PC-9 (cell line): ENCODE data around the gene ZNF337. TPM values are rescaled to one million over a fixed set of nuclear protein-coding genes. Genes with fewer than 3 reads are reported as not detected.

Experiments
- BruUV-seq: library from RNA; stranded (reverse); fragments of 400-500 nt; replicated peaks from 2 replicates; lab custom pipeline; 2021; lab: Mats Ljungman, UMichigan
- CTCF ChIA-PET: fragments of 300-600 bp; sonication (Branson Sonifier 250); formaldehyde crosslinking; loops from one replicate; lab custom pipeline; 2022; ENCODE audit warnings: antibody characterized with exemption; lab: Charles Lee
- POLR2A ChIA-PET: fragments of 300-600 bp; sonication (Branson Sonifier 250); formaldehyde crosslinking; loops from one replicate; lab custom pipeline; 2022; ENCODE audit warnings: antibody characterized with exemption; ENCODE audit not compliant: unreplicated experiment; lab: Charles Lee
- DNase-seq, 2 experiments: peaks; one replicate each; pipeline versions ENCODE4 v3.0.0 to v3.0.0-alpha.2; 2015 to 2022; ENCODE audit warnings: mixed read lengths in 1 of 2
- H2AFZ ChIP-seq: fragments of 200-600 bp; sonication (generic); 2 replicates; pipeline ENCODE4 v1.8.1; 2017; ENCODE audit warnings: antibody characterized with exemption
- H3F3A ChIP-seq: fragments of 200-600 bp; sonication (generic); 2 replicates; pipeline ENCODE4 v1.8.1; 2017; ENCODE audit warnings: antibody characterized with exemption, mild to moderate bottlenecking, low read depth; ENCODE audit not compliant: insufficient read depth
- H3K27ac ChIP-seq: fragments of 200-600 bp; sonication (generic); 2 replicates; pipeline ENCODE4 v1.6.1; 2016; ENCODE audit warnings: mixed run types
- H3K27me3 ChIP-seq: fragments of 200-600 bp; sonication (generic); 2 replicates; pipeline ENCODE4 v1.6.1; 2016; ENCODE audit warnings: low read depth, mixed run types; ENCODE audit not compliant: insufficient read depth
- H3K36me3 ChIP-seq: fragments of 200-600 bp; sonication (generic); 2 replicates; pipeline ENCODE4 v1.6.1; 2016; ENCODE audit warnings: low read depth, mixed run types
- H3K4me1 ChIP-seq: fragments of 200-600 bp; sonication (generic); replicated peaks from 2 replicates; pipeline ENCODE4 v1.6.1; 2016; ENCODE audit warnings: mixed run types; ENCODE audit not compliant: insufficient read depth
- H3K4me2 ChIP-seq: fragments of 200-600 bp; sonication (generic); 2 replicates; pipeline ENCODE4 v1.6.1; 2017; ENCODE audit warnings: mixed run types
- H3K4me3 ChIP-seq: fragments of 200-600 bp; sonication (generic); 2 replicates; pipeline ENCODE4 v1.6.1; 2016; ENCODE audit warnings: mixed run types
- H3K79me2 ChIP-seq: fragments of 200-600 bp; sonication (generic); 2 replicates; pipeline ENCODE4 v1.6.1; 2017; ENCODE audit warnings: low read depth, mixed run types
- H3K9me2 ChIP-seq: fragments of 200-600 bp; sonication (generic); 2 replicates; pipeline ENCODE4 v1.8.1; 2017; ENCODE audit warnings: mild to moderate bottlenecking; ENCODE audit not compliant: insufficient read depth
- H3K9me3 ChIP-seq: fragments of 200-600 bp; sonication (generic); 2 replicates; pipeline ENCODE4 v1.8.1; 2016; ENCODE audit warnings: low read depth; ENCODE audit not compliant: insufficient read depth
- H4K20me1 ChIP-seq: fragments of 200-600 bp; sonication (generic); 2 replicates; pipeline ENCODE4 v1.8.1; 2017; ENCODE audit not compliant: insufficient read depth
- EZH2 ChIP-seq: fragments of 200-600 bp; sonication (generic); IDR thresholded peaks from 2 replicates; pipeline ENCODE4 v1.8.0; 2017; ENCODE audit warnings: antibody characterized with exemption, low read depth
- intact Hi-C: fragments of 100-400 bp; cut with micrococcal nuclease; formaldehyde crosslinking; loops from one replicate; pipeline ENCODE4 v1.10.0; 2022; ENCODE audit not compliant: unreplicated experiment
- total RNA-seq: library from RNA; stranded (reverse); gene quantifications from 2 replicates; pipeline ENCODE4 v1.2.3, GENCODE V29; 2021
- TF ChIP-seq, protein P1 (sequence below): fragments of 200-600 bp; sonication (generic); conservative IDR thresholded peaks from 2 replicates; pipeline ENCODE4 v1.6.1; 2017; ENCODE audit warnings: mixed run types, antibody characterized with exemption, mild to moderate bottlenecking, moderate library complexity

The ZNF337 gene
- total RNA-seq, 1 experiment from 2014 or later, result 12.8 TPM

DNA sequence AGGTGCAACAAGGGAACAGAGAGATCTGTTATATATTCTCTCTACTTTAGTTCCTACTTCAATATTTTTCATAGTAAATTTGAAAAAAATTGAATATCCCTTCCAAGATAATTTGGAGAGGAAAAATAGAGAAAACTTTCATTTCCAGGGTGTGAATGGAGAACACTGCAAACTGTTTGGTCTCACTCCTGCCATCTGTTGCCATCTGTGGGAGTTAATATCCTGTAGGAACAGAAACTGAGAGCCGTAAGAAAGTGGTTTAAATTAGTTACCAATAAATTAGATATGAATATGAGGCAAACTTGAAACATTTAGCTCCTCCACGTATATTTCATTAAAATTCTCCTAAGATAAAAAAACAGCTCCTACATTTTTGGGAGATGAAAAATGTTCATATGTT, 4.2 kb downstream of the ZNF337 start:
- intact Hi-C loops, result loop anchor here (10.0 kb wide), 1 partner anchor 698 kb away; the partner anchor contains the start of gene APMAP
- no peaks in the 10 kb centered on the region for H3K9me3 ChIP-seq
- H2AFZ ChIP-seq, result no peak overlapping the region
- no peaks in the 10 kb centered on the region for H3K9me2 ChIP-seq
- TF ChIP-seq, protein P1, sequence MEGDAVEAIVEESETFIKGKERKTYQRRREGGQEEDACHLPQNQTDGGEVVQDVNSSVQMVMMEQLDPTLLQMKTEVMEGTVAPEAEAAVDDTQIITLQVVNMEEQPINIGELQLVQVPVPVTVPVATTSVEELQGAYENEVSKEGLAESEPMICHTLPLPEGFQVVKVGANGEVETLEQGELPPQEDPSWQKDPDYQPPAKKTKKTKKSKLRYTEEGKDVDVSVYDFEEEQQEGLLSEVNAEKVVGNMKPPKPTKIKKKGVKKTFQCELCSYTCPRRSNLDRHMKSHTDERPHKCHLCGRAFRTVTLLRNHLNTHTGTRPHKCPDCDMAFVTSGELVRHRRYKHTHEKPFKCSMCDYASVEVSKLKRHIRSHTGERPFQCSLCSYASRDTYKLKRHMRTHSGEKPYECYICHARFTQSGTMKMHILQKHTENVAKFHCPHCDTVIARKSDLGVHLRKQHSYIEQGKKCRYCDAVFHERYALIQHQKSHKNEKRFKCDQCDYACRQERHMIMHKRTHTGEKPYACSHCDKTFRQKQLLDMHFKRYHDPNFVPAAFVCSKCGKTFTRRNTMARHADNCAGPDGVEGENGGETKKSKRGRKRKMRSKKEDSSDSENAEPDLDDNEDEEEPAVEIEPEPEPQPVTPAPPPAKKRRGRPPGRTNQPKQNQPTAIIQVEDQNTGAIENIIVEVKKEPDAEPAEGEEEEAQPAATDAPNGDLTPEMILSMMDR, result no peak
- TF ChIP-seq EZH2, result no peak
- H3K4me3 ChIP-seq, result no peak overlapping the region
- H3K4me2 ChIP-seq, result no peak overlapping the region
- no peak for DNase-seq
- no peaks in the 10 kb centered on the region; the same call in 1 of the 2 replicates for H3K36me3 ChIP-seq
- no peaks in the 10 kb centered on the region for H4K20me1 ChIP-seq
- peaks cover 7% of the 10 kb centered on the region; the same call in 1 of the 2 replicates for H3K4me1 ChIP-seq
- CTCF ChIA-PET, result interaction anchor here (0.6 kb wide), 1 partner anchor 270 kb away, joined by 4 read pairs; no protein-coding TSS in a partner anchor
- H3K27ac ChIP-seq, result no peak overlapping the region
- H3K79me2 ChIP-seq, result peaks cover 20% of the 10 kb centered on the region
- no peaks in the 10 kb centered on the region for H3F3A ChIP-seq
- BruUV-seq, result no TSS peak
- no peaks in the 10 kb centered on the region for H3K27me3 ChIP-seq
- POLR2A ChIA-PET, result no interaction called here

DNA sequence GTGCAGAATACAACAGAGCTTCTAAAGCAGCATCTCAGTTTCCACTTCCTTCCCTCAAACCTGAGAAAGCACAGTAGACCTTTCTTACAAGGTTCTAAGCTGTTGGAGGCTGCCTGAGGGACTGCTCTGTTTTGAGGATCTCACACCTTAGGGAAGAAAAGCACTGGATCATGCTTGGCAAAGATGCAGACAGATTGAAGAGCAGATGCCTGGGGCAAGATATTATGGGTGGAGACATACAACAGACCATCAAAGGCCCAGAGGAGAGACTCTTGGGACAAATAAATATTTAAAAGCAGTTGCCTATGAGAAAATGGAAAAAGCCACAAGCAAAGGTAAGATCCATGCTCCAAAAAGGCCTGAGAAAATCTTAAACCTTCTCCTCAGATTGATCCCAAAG, 6.2 kb downstream of the ZNF337 start:
- H3K9me3 ChIP-seq, result no peaks in the 10 kb centered on the region
- intact Hi-C loops, result loop anchor here (10.0 kb wide), 1 partner anchor 696 kb away; the partner anchor contains the start of gene APMAP
- no peak overlapping the region for H2AFZ ChIP-seq
- peaks cover 4% of the 10 kb centered on the region; the same call in 1 of the 2 replicates for H3K4me1 ChIP-seq
- TF ChIP-seq EZH2, result no peak
- TF ChIP-seq, protein P1, result no peak
- ChIA-PET POLR2A (no interaction called here), CTCF (no interaction called here)
- H3K79me2 ChIP-seq, result peaks cover 13% of the 10 kb centered on the region
- H3K36me3 ChIP-seq, result no peaks in the 10 kb centered on the region; the same call in 1 of the 2 replicates
- H3K27me3 ChIP-seq, result no peaks in the 10 kb centered on the region
- H3K9me2 ChIP-seq, result no peaks in the 10 kb centered on the region
- H4K20me1 ChIP-seq, result no peaks in the 10 kb centered on the region
- DNase-seq, result no peak
- H3F3A ChIP-seq, result no peaks in the 10 kb centered on the region
- H3K27ac ChIP-seq, result no peak overlapping the region
- H3K4me2 ChIP-seq, result no peak overlapping the region
- no TSS peak for BruUV-seq
- H3K4me3 ChIP-seq, result no peak overlapping the region

DNA sequence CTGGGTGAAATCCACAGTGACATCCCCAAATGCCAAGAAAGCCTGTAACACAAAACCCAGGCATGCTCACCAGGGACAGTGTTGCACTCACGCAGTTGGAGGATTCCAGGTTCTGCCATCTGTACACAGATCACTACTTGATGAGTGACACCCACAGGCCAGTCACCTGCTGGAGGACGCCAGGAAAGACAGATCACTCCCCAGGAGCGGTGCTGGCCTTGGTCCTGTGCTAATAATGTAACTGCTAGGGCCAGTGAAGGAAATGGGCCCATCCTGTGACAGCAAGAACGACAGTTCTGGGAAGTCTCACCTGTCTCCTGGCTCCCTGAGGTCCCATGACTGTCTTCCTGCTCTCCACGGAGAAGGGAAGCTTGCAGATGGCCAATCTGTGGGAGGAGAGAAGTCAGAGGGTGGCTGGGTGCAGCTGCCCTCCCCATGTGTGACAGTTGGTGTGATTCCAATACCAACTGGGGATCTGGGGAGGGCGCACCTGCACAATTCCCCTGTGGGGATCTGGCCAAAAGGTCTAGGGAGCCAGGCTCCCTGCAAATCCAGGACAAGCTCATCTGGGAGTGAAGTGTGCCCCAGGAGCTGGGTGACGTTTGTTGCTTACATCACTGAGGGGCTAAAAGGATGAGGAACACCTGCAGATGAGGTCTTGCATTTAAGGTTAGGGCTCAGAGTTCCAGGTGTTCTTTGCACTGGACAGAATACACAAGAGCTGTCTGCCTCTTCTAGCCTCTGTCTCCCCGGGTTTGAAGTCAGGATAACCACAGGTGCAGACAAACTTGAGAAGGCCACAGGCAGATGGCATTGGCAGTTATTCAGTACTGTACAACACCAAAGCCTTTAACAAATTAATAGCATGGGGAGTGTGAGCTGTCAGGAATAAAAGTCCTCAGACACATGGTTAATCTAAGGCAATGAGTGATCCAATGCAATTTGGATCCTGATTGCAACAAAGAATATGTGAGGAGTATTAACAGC, 10.3 kb downstream of the ZNF337 start:
- Histone ChIP-seq H3K9me2 (no peaks in the 10 kb centered on the region), H3K4me3 (no peak overlapping the region), H2AFZ (no peak overlapping the region), H3K79me2 (no peaks in the 10 kb centered on the region), H3K4me1 (no peaks in the 10 kb centered on the region), H4K20me1 (no peaks in the 10 kb centered on the region), H3K27ac (no peak overlapping the region), H3K4me2 (no peak overlapping the region), H3F3A (no peaks in the 10 kb centered on the region), H3K36me3 (no peaks in the 10 kb centered on the region), H3K27me3 (no peaks in the 10 kb centered on the region), H3K9me3 (no peaks in the 10 kb centered on the region)
- intact Hi-C loops, result no loop called here
- BruUV-seq, result no TSS peak
- ChIA-PET POLR2A (no interaction called here), CTCF (no interaction called here)
- TF ChIP-seq, protein P1, result no peak
- TF ChIP-seq EZH2, result no peak
- no peak for DNase-seq
